ENCODE data around the gene ATP2A1.
A peak's percentile ranks its signal among the peaks of the same experiment; 100 is the strongest.
"Not testable (repeated sequence)": the region's sequence is repeated elsewhere in the genome, so short reads cannot be mapped to it uniquely, and the experiment has no call there.

The ATP2A1 gene

DNA sequence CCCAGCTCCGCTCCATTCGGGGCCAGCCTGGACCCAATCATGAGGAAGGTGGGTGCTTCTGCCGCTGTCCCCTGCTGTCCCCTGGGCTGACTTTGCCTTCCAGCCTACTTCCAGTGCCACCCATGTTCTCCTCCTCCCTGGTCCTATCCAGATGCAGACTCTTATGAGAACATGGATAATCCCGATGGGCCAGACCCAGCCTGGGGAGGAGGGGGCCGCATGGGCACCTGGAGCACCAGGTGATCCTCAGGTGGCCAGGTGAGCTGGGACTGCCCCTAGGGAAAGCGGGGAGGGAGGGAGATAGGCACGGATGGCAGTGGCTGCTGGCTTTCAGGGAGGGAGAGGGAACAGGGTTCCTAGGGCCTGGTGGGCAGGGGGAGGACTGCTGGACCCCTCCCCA is 60.4 kb downstream of the ATP2A1 start:
- DNase-seq = no peak

DNA sequence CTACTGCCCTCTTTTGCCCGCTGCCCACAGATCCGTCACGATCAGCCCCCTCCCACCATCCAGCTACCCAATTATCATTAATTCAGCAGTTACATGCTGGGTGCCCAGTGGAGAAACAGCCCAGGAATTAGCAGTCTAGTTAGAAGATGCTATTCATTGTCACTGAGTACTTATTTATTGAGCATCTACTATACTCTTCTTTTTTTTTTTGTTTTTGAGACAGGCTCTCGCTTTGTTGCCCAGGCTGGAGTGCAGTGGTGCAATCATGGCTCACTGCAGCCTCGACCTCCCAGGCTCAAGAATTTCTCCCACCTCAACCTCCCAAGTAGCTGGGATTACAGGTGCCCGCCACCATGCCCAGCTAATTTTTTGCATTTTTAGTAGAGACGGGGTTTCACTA is 61.5 kb downstream of the ATP2A1 start:
- not testable (repeated sequence) for DNase-seq

DNA sequence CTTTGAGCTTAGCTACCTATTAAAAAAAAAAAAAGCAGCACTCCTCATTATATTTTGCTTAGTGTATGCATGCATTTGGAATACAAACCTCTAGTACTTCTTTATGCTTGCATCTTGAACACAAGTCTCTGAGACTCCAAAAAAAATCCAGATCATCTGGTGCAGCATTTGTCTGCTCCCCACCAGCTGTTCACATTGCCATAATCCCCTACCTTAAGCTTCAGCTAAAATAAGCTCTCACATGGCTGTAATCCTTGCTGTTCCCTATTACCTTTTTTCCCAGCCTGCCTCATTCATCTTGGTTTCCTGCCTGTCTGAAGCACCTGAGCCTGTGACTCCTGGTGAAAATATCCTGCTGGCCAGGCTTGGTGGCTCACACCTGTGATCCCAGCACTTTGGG is 65.0 kb downstream of the ATP2A1 start:
- no peak for DNase-seq

DNA sequence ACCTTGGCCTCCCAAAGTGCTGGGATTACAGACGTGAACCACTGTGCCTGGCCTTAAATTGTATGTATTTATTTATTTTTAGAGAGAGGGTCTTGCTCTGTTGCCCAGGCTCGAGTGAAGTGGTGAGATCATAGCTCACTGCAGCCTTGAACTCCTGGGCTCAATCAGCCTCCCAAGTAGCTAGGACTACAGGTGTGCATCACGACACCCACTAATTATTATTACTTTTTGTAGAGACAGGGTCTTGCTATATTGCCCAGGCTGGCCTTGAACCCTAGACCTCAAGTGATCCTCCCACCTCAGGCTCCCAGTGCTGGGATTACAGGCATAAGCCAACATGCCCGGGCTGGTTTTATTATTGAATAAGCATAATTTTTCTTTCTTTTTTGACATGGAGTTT is 68.4 kb downstream of the ATP2A1 start:
- no peak for DNase-seq

DNA sequence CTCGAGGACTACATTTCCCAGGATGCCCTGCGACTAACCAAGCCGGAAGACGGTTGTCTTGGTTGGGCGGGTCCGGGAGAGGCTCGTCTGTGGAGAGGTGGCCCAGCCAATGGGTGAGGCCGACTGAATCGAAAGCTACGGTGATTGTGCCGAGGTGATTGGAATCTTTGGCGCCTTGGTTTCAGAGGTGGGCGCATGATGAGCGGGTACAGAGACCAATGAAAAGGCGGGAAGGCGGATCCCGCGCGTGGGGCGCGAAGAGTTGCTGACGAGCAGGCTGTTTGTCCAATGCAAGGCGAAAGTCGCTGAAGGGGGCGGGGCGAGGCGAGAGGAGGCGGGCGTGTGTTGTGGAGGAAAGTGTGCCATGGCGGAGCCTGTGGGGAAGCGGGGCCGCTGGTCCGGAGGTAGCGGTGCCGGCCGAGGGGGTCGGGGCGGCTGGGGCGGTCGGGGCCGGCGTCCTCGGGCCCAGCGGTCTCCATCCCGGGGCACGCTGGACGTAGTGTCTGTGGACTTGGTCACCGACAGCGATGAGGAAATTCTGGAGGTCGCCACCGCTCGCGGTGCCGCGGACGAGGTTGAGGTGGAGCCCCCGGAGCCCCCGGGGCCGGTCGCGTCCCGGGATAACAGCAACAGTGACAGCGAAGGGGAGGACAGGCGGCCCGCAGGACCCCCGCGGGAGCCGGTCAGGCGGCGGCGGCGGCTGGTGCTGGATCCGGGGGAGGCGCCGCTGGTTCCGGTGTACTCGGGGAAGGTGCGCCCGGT is 72.5 kb downstream of the ATP2A1 start, which contains the start of gene NFATC2IP:
NFATC2IP (plus strand) TSS at position 290 of the 762 bp plus-strand sequence; CDS start at position 365, 75 bp downstream.
- peak; percentile 97 to 99 for DNase-seq

DNA sequence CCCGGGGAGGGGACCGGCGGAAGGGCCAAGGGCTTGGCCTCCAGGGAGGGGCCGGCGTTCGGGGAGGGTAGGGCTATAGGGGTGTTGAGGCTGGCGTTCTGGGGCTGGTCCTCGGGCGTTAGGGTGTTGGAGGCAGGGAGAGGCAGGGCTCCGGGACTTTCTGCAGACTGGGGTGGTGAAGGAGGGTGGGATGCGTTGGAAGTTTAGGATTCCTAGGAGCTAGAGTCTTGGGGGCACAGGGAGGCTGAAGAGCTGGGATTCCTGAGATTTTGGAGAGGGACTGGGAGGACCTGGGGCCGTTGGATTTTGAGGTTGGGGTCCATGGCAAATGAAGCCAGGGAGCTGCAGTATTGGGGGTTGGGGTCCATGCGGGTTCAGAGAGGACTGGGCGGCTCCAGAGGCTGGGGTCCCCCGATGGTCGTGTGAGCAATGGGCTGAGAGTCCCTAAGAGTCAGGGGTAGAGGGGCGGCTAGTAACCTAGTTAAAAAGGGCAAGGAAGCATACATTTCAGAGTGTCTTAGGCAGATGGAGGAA is 73.2 kb downstream of the ATP2A1 start:
- DNase-seq = no peak
